Esophagus muscularis mucosa (tissue), 3 donors: ENCODE measurements around the gene PKM.

Experiments used
- CTCF ChIP-seq, 3 experiments: fragments of 200-600 bp in 2 of 3; fragments of 450-650 bp in 1 of 3; sonication (generic) in 2 of 3; IDR thresholded peaks; one replicate each; pipeline ENCODE4 v1.5.1; 2017 to 2019; ENCODE audit warnings: antibody characterized with exemption in 3 of 3, mild to moderate bottlenecking in 2 of 3, moderate library complexity in 1 of 3
- POLR2A ChIP-seq: fragments of 450-650 bp; IDR thresholded peaks from one replicate; pipeline ENCODE4 v1.6.1; 2017; ENCODE audit warnings: antibody characterized with exemption, moderate library complexity, mild to moderate bottlenecking, low read depth
- POLR2AphosphoS5 ChIP-seq, 2 donors: sonication (generic); formaldehyde crosslinking; IDR thresholded peaks; one replicate each; pipeline ENCODE4 v1.6.1; 2017; ENCODE audit warnings: antibody characterized with exemption in 2 of 2

GRCh38 chr15:72237029-72237852 is 6.3 kb upstream of the PKM start:
- TF ChIP-seq CTCF (IDR thresholded peaks at IDR 0.05) (no peak), POLR2AphosphoS5 (IDR thresholded peaks at IDR 0.05) (peak; percentile 43 to 59), POLR2A (no peak)
